Fibroblast of pulmonary artery (primary cell): ENCODE results near the gene NRARP.
A peak's percentile ranks its signal among the peaks of the same experiment; 100 is the strongest.

ENCODE experiments used
- DNase-seq: peaks from one replicate; pipeline ENCODE4 v3.0.0-alpha.2; 2010; ENCODE audit warnings: low read depth
- H3K4me3 ChIP-seq: replicated peaks from 2 replicates; pipeline ENCODE4 v1.5.1; 2011; ENCODE audit warnings: low read depth, mild to moderate bottlenecking, control low read depth, low read length, moderate library complexity
- CTCF ChIP-seq: IDR thresholded peaks from 2 replicates; pipeline ENCODE4 v1.5.1; 2011; ENCODE audit warnings: mild to moderate bottlenecking, control low read depth, low read length, inconsistent platforms; ENCODE audit errors: missing control alignments

Gene NRARP

GRCh38 chr9:137293482-137294090 lies 8.5 kb downstream of the NRARP start:
- DNase-seq, result no peak
- H3K4me3 ChIP-seq, result no peak overlapping the region
- TF ChIP-seq CTCF, result no peak

GRCh38 chr9:137293094-137293481 lies 9.0 kb downstream of the NRARP start:
- no peak for TF ChIP-seq CTCF
- DNase-seq, result no peak
- H3K4me3 ChIP-seq, result no peak overlapping the region

DNA sequence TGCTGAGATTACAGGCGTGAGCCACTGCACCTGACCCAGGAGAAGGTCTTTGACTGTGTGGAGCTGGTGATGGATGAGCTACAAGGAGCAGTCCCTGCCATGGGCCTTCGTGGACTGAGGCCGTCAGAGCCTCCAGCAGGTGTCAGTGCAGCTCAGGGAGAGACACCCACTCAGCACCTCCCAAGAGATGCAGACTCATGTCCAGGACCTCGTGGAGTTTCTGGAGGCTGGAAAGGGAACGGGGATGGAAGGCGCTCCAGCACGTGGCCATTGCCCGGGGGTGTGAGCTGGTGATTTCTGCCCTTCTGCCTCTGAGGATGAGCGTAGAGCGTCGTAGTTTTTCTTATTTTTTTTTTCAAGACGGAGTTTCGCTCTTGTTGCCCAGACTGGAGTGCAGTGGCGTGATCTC lies 15.1 kb downstream of the NRARP start:
- no peak overlapping the region for H3K4me3 ChIP-seq
- DNase-seq, result peak; percentile 77
- peak; percentile 58 for TF ChIP-seq CTCF

GRCh38 chr9:137281345-137282116 lies 20.5 kb downstream of the NRARP start:
- H3K4me3 ChIP-seq, result no peak overlapping the region
- DNase-seq, result no peak
- TF ChIP-seq CTCF, result no peak

DNA sequence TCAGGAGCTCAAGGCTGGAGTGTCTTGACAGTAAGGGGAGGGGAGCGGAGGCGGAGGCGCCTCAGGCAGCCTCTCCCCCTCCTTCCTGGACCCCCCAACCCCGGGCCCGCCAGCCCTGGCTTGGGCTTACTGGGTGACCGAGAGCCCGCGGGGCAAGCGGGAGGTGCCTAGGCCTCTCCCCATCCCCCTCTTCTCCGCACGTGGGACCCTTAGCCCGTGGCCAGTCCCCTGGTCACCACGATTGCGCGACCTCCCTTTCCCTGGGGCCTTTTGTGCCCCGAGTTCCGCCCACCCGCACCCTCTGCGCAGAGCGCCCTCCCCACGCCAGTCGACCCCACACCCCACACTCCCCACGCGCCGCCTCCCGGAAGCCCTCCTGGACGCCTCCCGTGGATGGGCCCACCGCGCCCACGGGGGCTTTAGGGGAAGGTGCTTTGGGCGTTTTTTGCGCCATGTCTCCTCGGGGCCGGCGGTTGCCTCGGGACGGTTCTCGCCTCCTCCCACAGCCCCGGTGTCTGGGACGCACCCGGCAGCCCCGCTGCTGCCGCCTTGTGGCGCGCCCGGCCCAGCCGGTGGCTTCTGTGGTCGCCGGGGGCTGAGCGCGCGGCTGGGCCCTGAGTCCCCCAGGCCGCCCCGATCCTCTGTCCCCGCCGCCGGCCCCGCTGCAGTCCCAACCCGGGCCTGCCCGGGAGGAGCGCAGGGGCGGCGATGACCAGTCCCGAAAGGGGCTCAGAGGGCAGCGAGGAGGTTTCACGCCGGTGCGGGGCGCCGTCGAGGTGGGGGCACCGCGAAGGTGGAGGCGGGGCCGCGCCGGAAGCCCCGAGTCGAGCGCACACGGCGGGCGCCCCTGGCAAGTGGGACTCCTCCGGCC lies 21.4 kb downstream of the NRARP start:
- DNase-seq, result peak; percentile 37
- no peak overlapping the region for H3K4me3 ChIP-seq
- peak; percentile 24 for TF ChIP-seq CTCF

- DNase-seq, result no peak
- TF ChIP-seq CTCF, result no peak
- no peak overlapping the region for H3K4me3 ChIP-seq
Measured at GRCh38 chr9:137279741-137280473, 22.2 kb downstream of the NRARP start.
